CD4-positive, alpha-beta T cell treated with Interleukin-2 at 100 ng/mL for 4 hours (primary cell): ENCODE measurements around the gene TRPM5.

Experiments
- DNase-seq: peaks from one replicate; pipeline ENCODE4 v3.0.0-alpha.2; 2020; ENCODE audit warnings: low spot score

The TRPM5 gene

DNA sequence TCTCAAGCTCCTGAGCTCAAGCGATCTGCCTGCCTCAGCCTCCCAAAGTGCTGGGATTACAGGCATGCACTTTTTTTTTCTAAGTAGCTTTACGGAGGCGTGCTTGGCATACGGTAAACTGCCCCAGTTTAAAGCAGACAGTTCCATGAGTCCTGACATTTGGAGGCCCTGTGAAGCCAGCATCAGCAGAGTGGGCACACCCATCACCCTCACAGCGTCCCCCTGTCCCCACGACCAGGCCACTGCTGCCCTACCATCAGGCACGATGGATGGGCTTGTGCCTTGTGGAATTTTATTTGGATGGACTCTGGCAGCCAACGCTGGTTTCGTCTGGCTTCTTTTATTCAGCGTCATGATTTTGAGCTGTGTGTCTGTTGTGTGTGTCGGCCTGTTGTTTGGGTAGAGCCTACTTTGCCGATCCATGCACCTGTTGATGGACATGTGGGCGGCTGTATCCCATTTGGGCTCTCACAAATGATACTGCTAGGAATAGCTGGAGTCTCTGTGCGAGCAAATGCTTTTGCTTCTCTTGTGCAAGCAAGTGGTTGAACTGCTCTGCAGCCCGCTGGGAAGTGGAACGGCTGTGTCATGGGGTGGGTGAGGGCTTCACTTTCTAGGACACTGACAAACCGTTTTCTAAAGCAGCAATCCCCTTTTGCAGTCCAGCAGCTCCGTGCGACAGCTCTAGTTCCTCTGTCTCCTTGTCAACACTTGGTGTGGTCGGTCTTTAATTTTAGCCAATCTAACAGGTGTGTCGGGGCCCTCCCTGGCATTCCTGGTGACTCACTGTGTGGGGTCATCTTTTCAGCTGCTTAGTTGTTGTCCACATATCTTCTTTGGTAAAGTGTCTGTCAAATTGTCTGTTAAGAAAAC, 24.3 kb upstream of the TRPM5 start:
- DNase-seq, result no peak

DNA sequence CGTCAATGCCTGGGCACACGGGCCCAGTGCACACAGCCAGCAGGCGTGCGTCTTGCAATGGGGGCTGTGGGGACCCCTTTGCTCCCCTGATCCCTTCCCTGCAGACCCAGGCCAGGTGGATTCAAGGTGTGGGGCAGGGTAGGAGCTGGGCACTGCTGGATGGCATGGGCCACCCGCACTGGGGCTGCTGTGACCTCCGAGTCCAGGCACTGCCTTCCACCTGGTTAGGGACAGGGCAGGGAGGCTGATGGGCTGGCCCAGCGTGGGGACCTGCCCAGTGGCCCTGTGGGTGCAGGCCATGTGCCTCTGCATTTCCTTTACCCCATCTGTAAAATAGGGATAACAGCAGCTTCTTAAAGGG, 23.4 kb upstream of the TRPM5 start:
- DNase-seq, result no peak

DNA sequence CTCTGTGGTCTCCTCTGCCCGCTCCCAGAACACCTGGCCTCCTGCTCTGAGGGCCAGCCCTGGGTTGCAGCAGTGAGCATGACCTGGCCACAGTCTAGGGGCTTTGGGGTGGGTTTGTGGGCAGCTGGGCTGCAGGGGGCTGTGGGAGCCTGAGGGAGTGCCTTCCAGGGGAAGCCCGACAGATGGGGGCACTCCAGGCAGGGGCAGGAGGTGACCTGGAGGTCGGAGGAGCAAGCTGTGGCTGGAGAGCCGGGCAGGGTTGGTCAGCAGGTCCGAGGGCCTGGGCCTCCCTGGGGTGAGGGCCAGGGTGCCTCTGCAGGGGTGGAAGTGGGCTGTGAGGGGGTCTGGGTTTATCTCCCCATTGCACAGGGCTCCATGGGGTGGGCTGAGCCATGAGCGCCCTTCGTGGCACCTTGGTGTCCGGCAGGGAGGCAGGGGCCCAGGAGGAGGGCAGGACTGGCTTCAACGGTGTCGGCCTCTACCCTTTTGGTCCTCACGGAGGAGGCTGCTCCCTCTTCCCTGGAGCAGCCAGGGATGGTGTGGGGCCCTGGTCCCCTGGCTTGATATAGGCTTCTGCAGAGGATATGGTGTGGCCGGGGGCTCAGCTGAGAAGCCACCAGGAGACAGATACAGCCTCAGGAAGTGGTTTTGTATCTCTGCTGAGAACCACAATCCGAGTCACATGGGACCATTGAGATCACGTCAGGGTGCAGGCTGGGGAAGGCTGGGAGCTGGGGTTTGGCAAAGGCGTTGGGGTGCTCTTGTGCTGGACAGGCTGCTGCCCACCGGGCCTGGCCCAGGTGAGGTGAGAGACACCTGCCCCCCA, 22.8 kb upstream of the TRPM5 start:
- peak; percentile 47 for DNase-seq

DNA sequence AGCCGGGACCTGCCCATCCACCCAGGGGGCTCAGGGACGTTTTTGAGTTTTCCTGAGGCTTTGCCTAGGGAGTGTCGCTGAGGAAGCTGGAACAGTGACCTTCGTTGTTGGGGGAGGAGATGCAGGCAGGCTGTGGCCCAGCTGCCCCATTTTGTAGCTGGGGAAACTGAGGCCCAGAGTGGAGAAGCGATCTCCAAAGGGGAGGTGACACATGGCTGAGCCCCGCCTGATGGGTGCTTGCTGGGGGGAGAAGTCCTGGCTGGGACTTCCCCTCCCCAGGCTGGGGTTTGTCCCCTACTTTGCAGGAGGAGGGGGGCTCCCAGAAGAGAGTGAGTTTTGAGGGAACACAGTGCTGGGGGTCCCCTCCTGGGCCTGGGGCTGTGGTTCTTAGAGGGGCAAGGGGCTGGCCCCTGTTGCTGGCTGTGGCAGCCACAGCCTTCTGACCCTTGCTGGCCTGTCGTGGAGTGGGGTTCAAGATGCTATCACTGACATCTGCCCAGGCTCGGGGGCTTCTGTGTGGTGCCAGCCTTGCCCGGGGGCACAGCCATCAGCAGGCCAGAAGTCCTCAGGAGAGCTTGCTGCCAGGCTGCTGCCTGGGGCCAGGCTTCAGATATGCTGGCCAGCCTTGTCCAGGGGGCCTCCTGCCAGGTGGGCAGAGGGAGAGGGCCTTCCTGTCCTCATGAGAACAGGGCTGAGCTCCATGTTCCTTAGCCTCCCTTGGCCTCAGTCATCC, 21.9 kb upstream of the TRPM5 start:
- no peak for DNase-seq

DNA sequence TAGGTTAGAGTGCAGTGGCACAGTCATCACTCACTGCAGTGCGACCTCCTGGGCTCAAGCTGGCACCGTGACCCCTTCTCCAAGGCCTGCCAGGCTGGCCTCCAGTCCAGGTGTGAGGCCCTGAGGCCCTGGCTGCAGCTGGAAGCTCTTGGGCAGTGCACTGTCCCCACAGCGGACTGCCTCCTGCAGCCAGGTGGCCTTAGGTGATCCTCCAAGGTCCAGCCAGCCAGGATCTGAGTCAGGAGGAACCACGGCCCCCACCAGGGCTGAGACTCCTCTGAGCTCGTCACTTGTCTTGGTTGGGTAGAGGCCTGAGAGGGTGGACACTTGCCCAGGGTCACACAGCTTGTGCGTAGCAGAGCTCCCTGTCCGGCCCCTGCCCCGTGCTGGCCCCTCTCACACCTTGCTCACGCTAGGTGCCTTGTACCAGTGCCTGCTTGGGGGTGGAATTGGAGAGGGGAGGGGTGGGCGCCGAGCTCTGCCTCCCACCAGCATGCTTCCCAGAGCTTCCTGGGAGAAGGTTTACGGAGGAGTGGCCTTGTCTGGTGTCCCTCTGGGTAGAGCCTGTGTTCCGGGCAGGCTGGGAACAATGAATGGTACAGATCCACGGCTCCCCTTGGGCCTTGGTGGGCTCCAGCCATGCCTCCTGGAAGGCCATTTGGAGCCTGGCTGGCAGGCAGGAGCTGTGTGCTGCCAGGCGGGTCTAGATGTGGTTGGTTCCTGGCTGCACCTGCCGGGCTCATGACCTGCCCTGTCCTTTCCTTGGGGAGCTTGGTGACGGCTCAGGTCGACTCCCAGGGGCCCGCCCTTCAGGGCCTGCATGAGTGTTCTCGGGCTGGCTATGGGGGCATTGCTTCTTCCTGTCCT, 21.1 kb upstream of the TRPM5 start:
- DNase-seq, result no peak

DNA sequence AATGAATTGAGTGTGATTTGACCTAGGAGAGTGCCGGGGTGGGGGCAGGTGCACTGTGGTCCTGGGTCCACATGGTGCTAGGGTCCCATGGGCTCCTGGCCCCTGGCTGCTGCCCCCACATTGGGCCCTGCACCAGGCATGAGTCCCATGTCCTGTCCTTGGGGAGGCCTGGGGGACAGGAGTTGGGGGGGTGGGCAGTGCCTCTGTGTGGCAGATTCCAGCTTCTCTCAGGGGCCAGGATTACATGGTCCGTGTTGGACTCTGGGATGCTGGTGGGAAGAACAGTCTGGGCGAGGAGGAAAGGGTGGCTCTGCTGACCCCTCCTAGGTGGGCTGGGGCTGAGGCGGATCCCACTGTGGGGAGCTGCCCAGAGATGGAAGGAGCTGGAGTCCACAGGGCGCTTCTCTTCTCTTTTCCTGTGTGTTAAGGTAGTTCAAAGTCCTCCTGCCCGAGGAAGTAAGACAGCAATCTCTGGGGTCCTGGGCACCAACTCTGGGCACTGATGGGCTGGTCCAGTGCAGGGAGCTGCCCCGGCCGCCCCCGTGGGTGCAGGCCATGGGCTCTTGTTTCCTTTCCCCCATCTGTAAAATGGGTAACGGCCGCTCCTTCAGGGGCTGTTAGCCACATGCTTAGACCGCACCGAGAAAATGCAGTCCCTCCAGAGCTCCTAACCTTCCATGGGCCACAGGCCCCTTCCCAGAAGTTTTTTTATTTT, 20.3 kb upstream of the TRPM5 start:
- no peak for DNase-seq

DNA sequence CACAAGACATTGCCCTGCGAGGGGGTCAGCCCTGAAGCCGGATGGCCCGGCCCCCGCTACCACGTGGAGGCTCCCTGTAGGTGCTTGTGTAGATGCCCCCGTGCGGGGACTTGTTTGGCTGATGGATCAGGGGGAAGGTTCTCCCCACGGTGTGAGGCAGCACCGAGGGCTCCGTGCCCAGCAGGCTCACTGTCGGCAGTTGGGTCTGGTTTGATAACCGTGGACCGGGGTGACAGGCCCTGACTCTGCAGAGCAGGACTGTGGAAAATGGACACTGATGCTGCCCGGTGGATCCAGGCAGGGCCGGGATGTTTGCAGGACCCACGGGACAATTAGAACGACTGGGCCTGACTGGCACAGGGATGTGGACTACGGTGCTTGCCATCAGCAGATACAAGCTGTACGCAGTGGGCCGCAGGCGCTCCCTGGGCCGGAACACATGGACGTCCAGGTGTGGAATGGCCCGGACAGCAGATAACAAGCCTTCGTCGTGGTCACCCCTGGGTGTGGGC, 19.5 kb upstream of the TRPM5 start:
- DNase-seq, result no peak

DNA sequence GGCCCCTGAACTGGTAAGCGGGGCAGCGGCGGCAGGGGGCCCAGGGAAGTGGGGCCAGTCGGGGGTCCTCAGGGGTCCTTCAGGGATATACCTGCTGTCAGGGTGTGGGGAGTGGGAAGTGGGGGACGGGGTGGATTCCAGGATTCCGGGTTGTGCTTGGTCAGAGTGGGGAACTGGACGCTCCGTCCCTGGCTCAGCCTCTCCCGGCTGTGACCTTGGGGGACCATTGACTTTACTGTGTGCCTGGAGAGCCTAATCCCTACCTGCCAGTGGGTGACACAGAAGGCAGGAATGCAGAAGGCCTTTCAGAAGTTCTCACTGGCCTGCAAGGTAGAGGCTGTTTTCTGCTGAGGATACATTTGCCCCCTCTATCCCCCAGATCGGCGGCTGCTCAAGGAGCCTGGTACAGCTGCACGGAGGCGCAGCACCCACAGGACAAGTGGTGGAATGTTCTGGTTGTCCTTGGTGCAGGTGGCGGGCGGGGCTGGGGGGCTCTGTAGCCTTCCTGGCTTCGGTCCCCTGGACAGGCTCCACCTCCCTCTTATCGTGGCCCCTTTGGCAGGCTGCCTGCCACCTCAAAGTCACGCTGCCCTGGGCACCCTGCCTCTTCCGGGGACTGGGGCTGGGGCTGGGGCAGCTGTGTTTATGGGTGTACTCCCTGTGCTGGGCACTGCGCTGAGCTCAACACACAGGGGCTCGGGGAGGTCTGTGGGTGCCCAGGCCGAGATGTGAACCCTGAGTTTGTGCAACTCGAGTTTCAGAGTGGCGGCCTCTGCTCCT, 18.9 kb upstream of the TRPM5 start:
- no peak for DNase-seq

DNA sequence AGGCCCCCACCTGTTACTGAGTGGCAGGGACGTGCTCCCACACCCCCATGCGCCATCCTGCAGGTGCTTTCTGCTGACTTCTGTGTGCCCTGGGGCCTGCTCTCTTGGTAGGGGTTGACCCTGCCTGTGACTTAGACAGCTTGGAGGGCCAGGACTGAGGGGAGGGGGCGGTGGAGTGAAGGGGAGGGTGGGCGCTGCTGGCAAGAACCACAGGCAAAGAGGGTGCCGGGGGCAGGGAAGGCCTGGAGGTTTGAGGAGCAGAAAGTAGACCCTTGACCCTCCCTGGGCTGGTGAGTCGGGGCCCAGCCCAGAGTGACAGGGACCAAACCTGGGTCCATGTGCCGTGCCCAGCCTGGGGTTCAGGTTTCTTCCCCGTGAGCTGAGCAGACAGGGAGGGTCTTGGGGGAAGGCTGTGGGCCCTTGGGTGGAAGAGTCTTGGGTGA, 18.2 kb upstream of the TRPM5 start:
- DNase-seq, result no peak

DNA sequence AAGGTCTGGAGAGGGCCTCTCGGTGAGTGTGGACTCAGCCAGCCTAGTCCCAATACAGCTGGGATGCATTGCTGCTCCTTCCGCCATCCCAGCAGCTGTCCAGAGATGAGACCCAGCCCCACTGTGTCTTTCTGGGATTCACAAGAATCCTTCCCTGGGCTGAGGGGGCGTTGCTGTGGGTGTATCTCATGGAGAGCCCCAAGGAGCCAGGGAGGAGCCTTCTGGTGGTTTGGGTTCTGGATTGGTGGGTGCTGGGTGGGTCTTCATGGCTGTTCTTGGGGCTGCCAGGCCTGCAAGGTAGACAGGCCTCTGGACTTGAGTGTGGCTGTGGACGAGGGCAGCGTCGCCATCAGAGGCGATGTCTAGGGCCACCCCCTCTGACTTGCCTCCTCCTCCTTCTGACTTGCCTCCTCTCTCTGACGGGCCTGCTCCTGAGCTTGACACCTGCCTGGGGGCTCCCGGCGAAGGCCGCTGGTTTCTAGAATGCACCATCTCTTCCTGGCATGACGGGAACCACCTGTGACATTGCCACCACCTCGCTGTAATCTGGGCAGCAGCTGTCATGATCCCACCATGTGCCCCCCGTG, 17.7 kb upstream of the TRPM5 start:
- no peak for DNase-seq

DNA sequence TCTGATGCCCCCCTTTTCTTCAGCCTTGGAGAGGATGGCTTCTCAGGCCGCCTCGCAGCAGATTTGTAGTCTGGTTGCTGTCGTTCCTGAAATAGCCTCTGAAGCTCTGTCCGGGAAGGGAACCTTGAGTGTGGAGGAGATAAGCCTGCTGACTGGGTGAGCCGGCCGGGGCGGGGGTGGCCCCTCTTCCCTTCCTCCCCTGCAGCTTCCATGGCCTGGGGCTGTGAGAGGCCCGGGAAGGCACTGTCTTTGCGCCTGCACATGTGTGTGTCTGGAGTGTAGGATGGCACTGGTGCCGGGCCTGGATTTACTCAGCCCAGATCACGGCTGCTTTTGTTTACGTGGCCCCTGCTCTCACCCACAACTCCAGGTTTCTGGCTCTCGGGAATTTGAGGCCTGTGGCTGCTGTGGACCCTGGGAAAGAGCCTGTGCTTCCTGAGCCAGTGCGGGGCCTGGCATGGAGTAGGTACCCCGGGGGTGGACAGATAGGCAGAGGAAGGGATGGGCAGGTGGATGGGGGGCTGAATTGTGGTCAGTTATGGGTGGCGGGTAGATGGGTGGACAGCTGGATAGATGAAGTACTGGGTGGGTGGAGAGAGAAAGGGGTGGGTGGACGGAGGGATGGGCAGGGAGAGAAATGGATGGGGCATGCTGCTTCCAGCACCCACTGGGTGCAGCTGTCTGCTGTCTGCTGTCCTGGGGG, 17.1 kb upstream of the TRPM5 start:
- DNase-seq, result no peak

DNA sequence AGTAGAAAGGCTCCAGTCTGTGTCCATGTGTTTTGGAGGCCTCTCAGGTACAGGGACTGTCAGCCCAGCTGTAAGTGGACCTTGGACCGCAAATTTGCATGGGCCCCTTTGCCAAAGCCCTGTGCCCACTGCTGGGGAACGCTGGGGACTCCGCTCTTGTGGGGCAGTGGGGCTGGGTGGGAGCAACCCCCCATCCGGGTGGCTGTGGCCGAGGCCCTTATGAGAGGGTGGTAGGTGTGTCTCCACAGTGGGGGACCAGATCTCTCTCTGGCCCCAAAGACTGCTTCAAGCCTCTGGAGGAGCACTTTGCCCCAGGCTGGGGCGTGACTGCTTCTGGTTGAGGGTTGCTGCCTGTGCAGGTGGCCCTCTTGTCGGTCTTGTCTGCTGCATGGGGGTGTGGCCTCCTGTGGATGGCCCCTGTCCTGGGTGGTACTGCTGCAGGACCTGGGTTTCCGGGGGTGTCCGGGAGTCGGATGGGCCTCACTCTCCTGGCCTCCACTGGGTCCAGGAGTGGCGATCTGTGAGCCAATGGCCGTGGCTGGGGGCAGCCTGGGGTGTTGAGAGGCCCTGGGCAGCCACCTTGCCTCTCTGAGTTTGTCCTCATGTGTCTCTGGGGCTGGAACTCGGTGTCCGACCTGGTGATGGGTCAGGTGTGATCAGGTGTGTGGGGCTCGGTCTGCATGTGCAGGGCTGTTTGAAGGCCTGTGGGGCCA, 16.4 kb upstream of the TRPM5 start:
- DNase-seq, result no peak

DNA sequence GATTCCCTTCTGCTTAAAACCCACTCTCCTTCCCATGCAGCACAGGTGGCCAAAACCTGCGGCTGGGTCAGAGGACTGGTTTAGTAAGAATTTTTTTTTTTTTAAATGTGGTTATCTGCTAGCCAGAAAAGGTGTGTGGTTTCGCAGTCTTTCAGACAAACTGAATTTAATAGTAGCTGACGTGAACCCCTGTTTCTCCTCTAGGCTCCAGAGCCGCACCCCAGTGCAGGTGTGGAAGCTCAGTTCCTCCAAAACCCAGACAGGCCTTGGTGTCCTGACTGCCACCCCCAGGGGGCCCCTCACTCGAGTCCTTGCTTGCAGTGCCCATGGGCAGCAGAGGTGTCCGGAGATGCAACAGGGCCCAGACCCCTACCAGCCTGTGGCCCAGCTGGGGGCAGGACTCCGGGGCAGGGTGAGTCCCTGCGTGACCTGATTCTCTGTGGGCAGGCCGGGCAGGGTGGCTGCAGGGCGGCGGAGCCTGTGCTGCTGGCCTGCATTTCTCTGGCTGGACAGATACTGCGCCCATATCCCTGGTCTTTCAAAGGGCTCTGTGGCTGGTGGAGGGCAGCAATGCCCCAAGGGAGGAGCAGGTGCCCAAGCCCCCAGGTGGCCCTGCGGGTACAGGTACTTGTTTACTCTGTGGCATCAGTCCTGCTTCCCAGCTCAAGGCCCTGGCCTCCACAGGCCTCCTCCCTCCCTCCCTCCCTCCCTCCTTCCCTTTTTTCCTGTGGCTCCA, 15.7 kb upstream of the TRPM5 start:
- DNase-seq, result no peak

DNA sequence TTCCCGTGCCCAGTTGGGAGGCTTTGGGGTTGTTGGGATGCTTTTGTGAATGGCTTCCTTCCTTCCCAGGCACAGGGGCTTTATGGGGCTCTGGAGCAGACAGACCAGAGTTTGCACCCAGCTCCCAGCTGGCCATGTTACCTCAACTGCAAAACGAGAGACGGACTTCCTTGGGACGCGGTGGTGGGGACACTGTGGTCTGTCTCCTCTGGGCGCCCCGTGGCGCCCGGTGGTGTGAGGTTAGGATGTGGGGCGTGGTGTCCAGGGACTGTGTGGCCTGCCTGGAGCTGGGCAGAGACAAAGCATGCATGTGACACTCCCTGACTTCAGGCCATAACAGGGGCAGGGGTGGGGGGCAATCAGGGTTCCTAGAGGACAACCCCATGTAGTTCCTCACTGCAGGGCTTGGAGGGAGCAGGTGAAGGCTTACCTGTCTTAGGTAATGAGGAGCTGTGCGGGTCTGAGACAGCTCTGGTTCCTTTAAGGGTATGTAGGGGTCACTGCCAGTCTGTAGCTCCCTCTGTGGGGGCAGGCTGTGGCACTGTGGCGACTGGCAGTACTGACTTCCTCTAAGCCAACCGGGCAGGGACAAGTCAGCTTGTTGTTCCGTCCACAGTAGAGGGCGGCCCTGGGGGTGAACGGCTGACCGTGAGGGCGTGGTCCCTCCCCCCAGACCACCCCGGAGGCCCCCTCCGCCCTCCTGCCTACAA, 14.9 kb upstream of the TRPM5 start:
- DNase-seq, result no peak

DNA sequence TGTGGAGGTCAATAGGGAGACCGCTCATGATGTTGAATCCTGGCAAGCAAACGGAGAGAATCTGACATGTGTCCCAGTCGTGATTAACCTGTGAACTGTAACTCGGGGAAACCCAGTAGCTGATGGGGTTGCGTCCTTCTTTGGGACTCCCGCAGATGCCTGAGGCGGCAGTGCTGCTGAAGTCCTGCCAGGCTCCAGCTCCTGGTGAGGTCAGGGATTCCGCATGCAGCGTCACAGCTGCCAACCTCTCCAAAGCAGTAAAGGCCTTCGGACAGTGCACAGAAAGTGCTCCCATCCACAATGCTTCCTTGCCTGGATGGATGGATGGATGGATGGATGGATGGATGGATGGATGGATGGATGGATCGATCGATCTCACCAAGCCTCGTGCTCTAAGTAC, 14.0 kb upstream of the TRPM5 start:
- DNase-seq, result no peak

DNA sequence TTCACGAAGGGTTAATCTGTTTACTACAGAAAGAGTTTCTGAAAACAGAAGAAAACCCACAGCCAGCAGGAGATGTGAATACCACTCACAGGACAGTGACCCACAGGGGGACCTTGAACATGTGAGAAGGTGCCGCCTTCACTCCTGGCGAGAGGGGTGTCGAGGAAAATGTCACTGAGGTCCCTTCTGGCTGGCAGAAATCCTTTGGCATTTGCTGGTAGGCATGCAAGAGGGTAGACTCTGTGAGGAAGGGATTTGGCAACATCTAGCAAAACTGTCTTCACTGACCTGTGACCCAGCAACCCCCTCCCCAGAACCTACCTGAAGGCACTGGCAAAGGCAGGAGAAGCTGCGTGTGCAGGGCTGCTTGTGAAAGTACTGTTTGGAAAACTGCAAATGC, 9.1 kb upstream of the TRPM5 start:
- no peak for DNase-seq
